Uterus (tissue), 2 donors: ENCODE measurements around the gene AGFG1.

Source experiments
- CTCF ChIP-seq, 4 experiments: fragments of 200-600 bp in 2 of 4; fragments of 450-650 bp in 2 of 4; sonication (generic) in 2 of 4; IDR thresholded peaks; one replicate each; pipeline ENCODE4 v1.5.1; 2016 to 2019; ENCODE audit warnings: antibody characterized with exemption in 4 of 4, mild to moderate bottlenecking in 2 of 4, moderate library complexity in 1 of 4
- POLR2A ChIP-seq, 2 donors: fragments of 450-650 bp; IDR thresholded peaks; one replicate each; pipeline ENCODE4 v1.6.1; 2016; ENCODE audit warnings: antibody characterized with exemption in 2 of 2, mild to moderate bottlenecking in 1 of 2, moderate library complexity in 1 of 2

DNA sequence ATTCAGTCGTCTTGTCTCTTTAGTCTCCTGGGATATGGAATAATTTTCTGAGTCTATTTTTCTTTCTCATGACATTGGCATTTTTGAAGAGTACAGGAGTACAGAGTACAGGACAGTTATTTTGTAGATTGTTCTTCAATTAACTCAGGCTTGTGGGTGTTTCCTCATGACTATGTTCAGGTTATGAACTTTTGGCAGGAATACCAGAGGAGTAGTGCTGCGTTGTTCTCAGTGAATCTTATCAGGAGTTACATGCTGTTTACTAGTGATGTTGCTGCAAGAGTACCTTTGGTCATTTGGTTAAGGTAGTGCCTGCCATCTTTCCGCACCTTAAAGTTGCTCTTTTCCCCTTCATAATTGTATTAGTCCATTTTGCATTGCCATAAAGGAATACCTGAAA lies 41.3 kb upstream of the AGFG1 start:
- TF ChIP-seq CTCF (IDR thresholded peaks at IDR 0.05) (no peak), POLR2A (IDR thresholded peaks at IDR 0.05) (no peak)
